Right lobe of liver (tissue), 6 donors: ENCODE measurements around the gene ARL4A. TPM values are rescaled to one million over a fixed set of nuclear protein-coding genes. Genes with fewer than 3 reads are reported as not detected.
A peak's percentile ranks its signal among the peaks of the same experiment; 100 is the strongest.

ENCODE experiments used
- ATAC-seq, 4 donors: fragments of 200-7000 bp; cut with Tn5 transposase; one replicate each; pipeline ENCODE4 v1.9.1; 2020; ENCODE audit warnings: mild to moderate bottlenecking in 4 of 4, moderate library complexity in 4 of 4
- DNase-seq, 3 donors: peaks; one replicate each; pipeline ENCODE4 v3.0.0-alpha.2; 2020
- H3K27ac ChIP-seq, 3 donors: fragments of 200-600 bp; one replicate each; pipeline ENCODE4 v1.8.0; 2022
- H3K27me3 ChIP-seq, 2 donors: fragments of 200-600 bp; one replicate each; pipeline ENCODE4 v1.8.0; 2022
- H3K36me3 ChIP-seq, 4 donors: fragments of 200-600 bp; sonication (generic) in 1 of 4; one replicate each; pipeline versions ENCODE4 v1.5.1 to v1.8.0; 2017 to 2022; ENCODE audit warnings: control low read depth in 1 of 4
- H3K4me1 ChIP-seq, 4 donors: fragments of 200-600 bp; sonication (generic) in 1 of 4; one replicate each; pipeline versions ENCODE4 v1.5.1 to v1.8.0; 2017 to 2022; ENCODE audit warnings: control low read depth in 1 of 4
- H3K4me3 ChIP-seq, 3 donors: fragments of 200-600 bp; one replicate each; pipeline ENCODE4 v1.8.0; 2022
- H3K9me3 ChIP-seq, 4 donors: fragments of 200-600 bp; sonication (generic) in 1 of 4; one replicate each; pipeline versions ENCODE4 v1.5.1 to v1.8.0; 2017 to 2022; ENCODE audit warnings: control low read depth in 1 of 4
- CTCF ChIP-seq, 4 donors: fragments of 200-600 bp in 3 of 4; fragments of 450-650 bp in 1 of 4; IDR thresholded peaks; one replicate each; pipeline versions ENCODE4 v1.5.1 to v1.8.0; 2016 to 2022; ENCODE audit warnings: antibody characterized with exemption in 4 of 4, mild to moderate bottlenecking in 2 of 4
- POLR2A ChIP-seq: fragments of 450-650 bp; IDR thresholded peaks from one replicate; pipeline ENCODE4 v1.6.1; 2017; ENCODE audit warnings: antibody characterized with exemption, mild to moderate bottlenecking
- WGBS: methylation state at CpG from one replicate; pipeline ENCODE4 v1.1.6; 2018; ENCODE audit warnings: low coverage, low lambda C conversion rate; ENCODE audit not compliant: insufficient coverage; ENCODE audit errors: missing lambda C conversion rate; 5-methylcytosine and 5-hydroxymethylcytosine counted together
- intact Hi-C, 2 donors: fragments of 100-400 bp; cut with DNase I; formaldehyde crosslinking; loops; one replicate each; pipeline versions ENCODE4 v1.11.2 to v1.14.1; 2022
- total RNA-seq, 6 experiments: library from RNA; depleted of rRNA in 2 of 6; stranded (reverse); fragments of >200 nt in 2 of 6; fragmentation: NEBNext Ultra II Directional in 3 of 6; extraction: Animal tissue kit (Norgen Biotek cat#: 25700) in 3 of 6; gene quantifications; one replicate each; pipeline versions ENCODE4 v1.1.0 to v1.2.4, GENCODE V29; 2016 to 2023
- donor health status: DM: no; HTN: yes; CAD: no.
- donor health status: DM: no; HTN: no; CAD: no.
- donor health status: DM: no; HTN: no; CAD: no.
- donor health status: DM: no; HTN: yes; CAD: no.
- donor health status: DM: no; HTN: yes; CAD: no.

Gene ARL4A
- total RNA-seq, 6 experiments from 2014 or later = 4.4 to 19.2 (median 8.3) TPM

GRCh38 chr7:12716134-12716681 lies 28.8 kb downstream of the ARL4A start:
- no peaks in the 10 kb centered on the region for H3K36me3 ChIP-seq
- peak overlapping the region in 2 of 3 donors; percentile 4 to 29 for H3K27ac ChIP-seq
- intact Hi-C loops = no loop called here
- ATAC-seq = no peak
- no peaks in the 10 kb centered on the region for H3K4me1 ChIP-seq
- no peak for DNase-seq
- TF ChIP-seq POLR2A (no peak), CTCF (IDR thresholded peaks at IDR 0.05) (no peak)
- WGBS = 79% methylated on average over 7 of the region's 7 CpGs
- no peaks in the 10 kb centered on the region for H3K9me3 ChIP-seq
- no peaks in the 10 kb centered on the region for H3K27me3 ChIP-seq
- no peak overlapping the region for H3K4me3 ChIP-seq

- H3K27ac ChIP-seq = no peak overlapping the region
- 60% methylated on average over 1 of the region's 3 CpGs for WGBS
Measured at GRCh38 chr7:12716722-12717121, 29.3 kb downstream of the ARL4A start.

GRCh38 chr7:12719141-12719919 lies 31.9 kb downstream of the ARL4A start:
- Histone ChIP-seq H3K4me1 (no peaks in the 10 kb centered on the region), H3K27me3 (no peaks in the 10 kb centered on the region), H3K4me3 (no peak overlapping the region), H3K36me3 (no peaks in the 10 kb centered on the region), H3K27ac (peak overlapping the region in 2 of 3 donors; percentile 13 to 59), H3K9me3 (no peaks in the 10 kb centered on the region)
- DNase-seq (no peak), ATAC-seq (peak in 1 of 4 donors; percentile 23)
- intact Hi-C loops = no loop called here
- WGBS = 28% methylated on average over 4 of the region's 5 CpGs
- TF ChIP-seq POLR2A (no peak), CTCF (IDR thresholded peaks at IDR 0.05) (no peak)

More at GRCh38 chr7:12716722-12717121, 29.3 kb downstream of the ARL4A start:
- no peak for DNase-seq
- no peaks in the 10 kb centered on the region for H3K36me3 ChIP-seq
- no peaks in the 10 kb centered on the region for H3K9me3 ChIP-seq
- H3K27me3 ChIP-seq = no peaks in the 10 kb centered on the region
- H3K4me1 ChIP-seq = no peaks in the 10 kb centered on the region
- no peak for ATAC-seq
- H3K4me3 ChIP-seq = no peak overlapping the region
- intact Hi-C loops = no loop called here
- TF ChIP-seq CTCF (IDR thresholded peaks at IDR 0.05) = no peak
- TF ChIP-seq POLR2A = no peak

GRCh38 chr7:12719981-12720865 lies 32.8 kb downstream of the ARL4A start:
- H3K27me3 ChIP-seq = no peaks in the 10 kb centered on the region
- intact Hi-C loops = no loop called here
- no peaks in the 10 kb centered on the region for H3K36me3 ChIP-seq
- no peaks in the 10 kb centered on the region for H3K4me1 ChIP-seq
- H3K4me3 ChIP-seq = no peak overlapping the region
- TF ChIP-seq POLR2A (no peak), CTCF (IDR thresholded peaks at IDR 0.05) (no peak)
- 68% methylated on average over 15 of the region's 17 CpGs for WGBS
- DNase-seq (no peak), ATAC-seq (peak in 1 of 4 donors; percentile 14)
- no peaks in the 10 kb centered on the region for H3K9me3 ChIP-seq
- peak overlapping the region in 2 of 3 donors; percentile 13 to 59 for H3K27ac ChIP-seq
